ENCODE measurements around the gene FYN. TPM values are rescaled to one million over a fixed set of nuclear protein-coding genes. Genes with fewer than 3 reads are reported as not detected.

Gene FYN
- total and polyA plus RNA-seq, 9 of the 15 experiments (the other 6 are each of a cell fraction or from before 2014, with no cell fraction given), result 2.9 to 22.1 (median 11.4) TPM

GRCh38 chr6:111772381-111772780, 100.9 kb downstream of the FYN start:
- H3K9me1 ChIP-seq (ENCODE audit: control insufficient read depth, insufficient read depth, low read length), result no peaks in the 10 kb centered on the region
- intact Hi-C loops (cut with micrococcal nuclease) (no loop called here), in situ Hi-C loops (cut with MboI) (no loop called here)
- ChIA-PET CTCF (ENCODE audit: low intra/inter-chr PET ratio) (no interaction called here), POLR2A (no interaction called here)
- WGBS (ENCODE audit: insufficient coverage, low coverage, missing lambda C conversion rate), result 11% methylated on average over 1 of the region's 1 CpG
- BruUV-seq (replicated peaks), result no TSS peak
- no peaks in the 10 kb centered on the region for H4K20me1 ChIP-seq (replicated peaks; ENCODE audit: control insufficient read depth, insufficient read depth, low read length)
- H3K4me3 ChIP-seq, result no peak overlapping the region
- no peak for FAIRE-seq
- no peaks in the 10 kb centered on the region for H3K36me3 ChIP-seq (ENCODE audit: control insufficient read depth, insufficient read depth, low read length)
- H3K4me2 ChIP-seq (ENCODE audit: insufficient read depth, low read length), result no peak overlapping the region
- no peaks in the 10 kb centered on the region for H3K79me2 ChIP-seq (ENCODE audit: control insufficient read depth, insufficient read depth, low read length)
- no peak overlapping the region for H3K9ac ChIP-seq (ENCODE audit: insufficient read depth in 1 of 2, low read depth in 2 of 2, low read length in 2 of 2)
- no peak for ATAC-seq
- no peak for DNase-seq (ENCODE audit: extremely low read depth in 1 of 4, low spot score in 3 of 4)
- H3K4me1 ChIP-seq (replicated peaks in 1 of 2; ENCODE audit: control insufficient read depth in 2 of 2, insufficient read depth in 2 of 2, low read length in 2 of 2), result peaks cover 0 to 3% of the 10 kb centered on the region in 2 experiments; a peak in 1 of 5 replicates
- no peak for TF ChIP-seq SAFB (IDR thresholded peaks at IDR 0.05; ENCODE audit: borderline replicate concordance, low read depth, low read length)
- no peak for TF ChIP-seq MED1 (CRISPR knock-in tag; IDR thresholded peaks at IDR 0.05; ENCODE audit: borderline replicate concordance)
- TF ChIP-seq CREB1 (IDR thresholded peaks at IDR 0.05), result no peak
- TF ChIP-seq CREB1 (CRISPR knock-in tag; IDR thresholded peaks at IDR 0.05), result no peak
- no peak for TF ChIP-seq ZNF24 (IDR thresholded peaks at IDR 0.05)
- TF ChIP-seq DDX20 (tag; IDR thresholded peaks at IDR 0.05; ENCODE audit: low read depth), result no peak
- no peak for TF ChIP-seq POLR2G (IDR thresholded peaks at IDR 0.05; ENCODE audit: low read depth, low read length)
- no peak for TF ChIP-seq NFE2 (IDR thresholded peaks at IDR 0.05; ENCODE audit: low read depth)
- no peak for TF ChIP-seq NR1H2 (CRISPR knock-in tag; IDR thresholded peaks at IDR 0.05)
- no peak for TF ChIP-seq HEY1 (CRISPR knock-in tag; IDR thresholded peaks at IDR 0.05; ENCODE audit: borderline replicate concordance)
- no peak for TF ChIP-seq RBM34 (IDR thresholded peaks at IDR 0.05; ENCODE audit: borderline replicate concordance, insufficient read depth, low read length)
- no peak for TF ChIP-seq GATAD2B (IDR thresholded peaks at IDR 0.05; ENCODE audit: borderline replicate concordance)
- no peak for TF ChIP-seq SRSF9 (IDR thresholded peaks at IDR 0.05; ENCODE audit: borderline replicate concordance, low read depth, low read length)
- H3K27me3 ChIP-seq (ENCODE audit: control insufficient read depth in 2 of 2, insufficient read depth in 2 of 2, low read length in 2 of 2), result peaks cover 0 to 2% of the 10 kb centered on the region in 2 experiments; a peak in 1 of 5 replicates
- H3K27ac ChIP-seq (ENCODE audit: extremely low read depth, low read depth, low read length), result no peak overlapping the region
- H3K9me3 ChIP-seq (replicated peaks; ENCODE audit: control insufficient read depth, insufficient read depth, low read depth, low read length), result no peaks in the 10 kb centered on the region
- H2AFZ ChIP-seq (ENCODE audit: low read depth, low read length), result no peak overlapping the region

Data from K562 (cell line).